Measurements from ENCODE around the gene SPTBN5. TPM values are rescaled to one million over a fixed set of nuclear protein-coding genes. Genes with fewer than 3 reads are reported as not detected.

SPTBN5 gene
- total RNA-seq, 1 donor from 2014 or later, result 3.2 TPM

GRCh38 chr15:41857316-41857715 lies 36.5 kb downstream of the SPTBN5 start:
- Mint-ChIP-seq H3K27ac (ENCODE audit: unreplicated experiment) (no peak overlapping the region), H3K4me1 (ENCODE audit: unreplicated experiment) (no peaks in the 10 kb centered on the region), H3K9me3 (ENCODE audit: unreplicated experiment) (no peaks in the 10 kb centered on the region), H3K27me3 (ENCODE audit: unreplicated experiment) (no peaks in the 10 kb centered on the region), H3K4me3 (ENCODE audit: unreplicated experiment) (no peak overlapping the region), H3K36me3 (ENCODE audit: unreplicated experiment) (no peaks in the 10 kb centered on the region)
- no peak for TF ChIP-seq CTCF (IDR thresholded peaks at IDR 0.05)
- no peak for DNase-seq (ENCODE audit: extremely low spot score, unreplicated experiment)

GRCh38 chr15:41856716-41857115 lies 37.1 kb downstream of the SPTBN5 start:
- TF ChIP-seq CTCF (IDR thresholded peaks at IDR 0.05), result no peak
- Mint-ChIP-seq H3K27ac (ENCODE audit: unreplicated experiment) (no peak overlapping the region), H3K4me1 (ENCODE audit: unreplicated experiment) (no peaks in the 10 kb centered on the region), H3K9me3 (ENCODE audit: unreplicated experiment) (no peaks in the 10 kb centered on the region), H3K27me3 (ENCODE audit: unreplicated experiment) (no peaks in the 10 kb centered on the region), H3K36me3 (ENCODE audit: unreplicated experiment) (no peaks in the 10 kb centered on the region), H3K4me3 (ENCODE audit: unreplicated experiment) (no peak overlapping the region)
- DNase-seq (ENCODE audit: extremely low spot score, unreplicated experiment), result no peak

- Mint-ChIP-seq H3K9me3 (ENCODE audit: unreplicated experiment) (no peaks in the 10 kb centered on the region), H3K27ac (ENCODE audit: unreplicated experiment) (no peak overlapping the region), H3K4me1 (ENCODE audit: unreplicated experiment) (no peaks in the 10 kb centered on the region), H3K27me3 (ENCODE audit: unreplicated experiment) (no peaks in the 10 kb centered on the region), H3K36me3 (ENCODE audit: unreplicated experiment) (no peaks in the 10 kb centered on the region), H3K4me3 (ENCODE audit: unreplicated experiment) (no peak overlapping the region)
- TF ChIP-seq CTCF (IDR thresholded peaks at IDR 0.05), result no peak
- no peak for DNase-seq (ENCODE audit: extremely low spot score, unreplicated experiment)
Measured at GRCh38 chr15:41856262-41856661, 37.6 kb downstream of the SPTBN5 start.

GRCh38 chr15:41855261-41855961 lies 38.4 kb downstream of the SPTBN5 start:
- H3K27ac Mint-ChIP-seq (ENCODE audit: unreplicated experiment), result no peak overlapping the region
- no peak overlapping the region for H3K4me3 Mint-ChIP-seq (ENCODE audit: unreplicated experiment)
- no peaks in the 10 kb centered on the region for H3K4me1 Mint-ChIP-seq (ENCODE audit: unreplicated experiment)
- DNase-seq (ENCODE audit: extremely low spot score, unreplicated experiment), result no peak
- no peaks in the 10 kb centered on the region for H3K36me3 Mint-ChIP-seq (ENCODE audit: unreplicated experiment)
- no peaks in the 10 kb centered on the region for H3K9me3 Mint-ChIP-seq (ENCODE audit: unreplicated experiment)
- no peak for TF ChIP-seq CTCF (IDR thresholded peaks at IDR 0.05)
- no peaks in the 10 kb centered on the region for H3K27me3 Mint-ChIP-seq (ENCODE audit: unreplicated experiment)

GRCh38 chr15:41854443-41854842 lies 39.4 kb downstream of the SPTBN5 start:
- Mint-ChIP-seq H3K36me3 (ENCODE audit: unreplicated experiment) (no peaks in the 10 kb centered on the region), H3K9me3 (ENCODE audit: unreplicated experiment) (no peaks in the 10 kb centered on the region), H3K27ac (ENCODE audit: unreplicated experiment) (no peak overlapping the region), H3K4me1 (ENCODE audit: unreplicated experiment) (no peaks in the 10 kb centered on the region), H3K4me3 (ENCODE audit: unreplicated experiment) (no peak overlapping the region), H3K27me3 (ENCODE audit: unreplicated experiment) (no peaks in the 10 kb centered on the region)
- TF ChIP-seq CTCF (IDR thresholded peaks at IDR 0.05), result no peak
- DNase-seq (ENCODE audit: extremely low spot score, unreplicated experiment), result no peak
